Measurements from ENCODE around the gene FNBP1L. TPM values are rescaled to one million over a fixed set of nuclear protein-coding genes. Genes with fewer than 3 reads are reported as not detected.
"Not testable (repeated sequence)": the region's sequence is repeated elsewhere in the genome, so short reads cannot be mapped to it uniquely, and the experiment has no call there.

FNBP1L gene
- total RNA-seq, 1 donor from 2014 or later, result 9.2 TPM

GRCh38 chr1:93525431-93525830, 77.5 kb downstream of the FNBP1L start:
- ATAC-seq (no peak), DNase-seq (ENCODE audit: low spot score) (no peak)

- ATAC-seq, result no peak
- no peak for DNase-seq (ENCODE audit: low spot score)
Measured at GRCh38 chr1:93526431-93526830, 78.5 kb downstream of the FNBP1L start.

DNA sequence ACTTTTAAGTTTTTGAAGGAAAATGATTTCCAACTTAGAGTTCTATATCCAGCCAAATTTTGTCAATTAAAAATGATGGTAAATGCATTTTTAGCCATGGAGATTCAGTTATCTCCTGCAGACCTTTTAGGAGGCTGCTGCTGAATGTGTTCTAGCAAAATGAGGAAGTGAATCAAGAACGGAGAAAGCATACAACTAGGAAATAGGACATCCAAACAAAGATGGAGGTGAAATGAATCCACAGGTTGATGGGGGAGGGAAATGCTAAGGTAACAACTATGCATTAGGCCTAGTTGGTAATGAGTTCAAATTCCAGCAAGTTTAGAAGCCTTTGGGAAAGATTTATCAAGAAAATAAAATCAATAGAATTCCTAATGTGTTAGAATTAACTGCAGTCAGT, 80.5 kb downstream of the FNBP1L start:
- ATAC-seq (no peak), DNase-seq (ENCODE audit: low spot score) (no peak)

DNA sequence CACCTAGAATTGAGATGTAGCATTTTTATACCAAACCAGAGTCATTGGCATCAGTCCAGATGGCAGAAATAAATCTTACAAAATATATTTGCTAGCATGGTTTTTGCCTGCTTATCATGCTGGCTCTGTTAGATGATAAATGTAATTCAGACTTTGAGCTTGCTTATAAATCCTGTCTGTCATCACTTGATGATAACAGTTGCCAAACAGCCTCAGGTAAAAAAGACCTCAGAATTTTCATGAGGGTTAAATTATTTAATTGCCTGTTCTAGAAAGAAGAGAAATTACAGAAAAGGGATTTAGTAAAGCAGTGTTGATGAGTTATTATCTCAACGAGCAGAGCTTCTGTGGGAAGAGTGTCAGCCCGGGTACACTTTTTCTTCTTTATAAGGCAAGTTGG, 83.3 kb downstream of the FNBP1L start:
- ATAC-seq, result peak; percentile 77

DNA sequence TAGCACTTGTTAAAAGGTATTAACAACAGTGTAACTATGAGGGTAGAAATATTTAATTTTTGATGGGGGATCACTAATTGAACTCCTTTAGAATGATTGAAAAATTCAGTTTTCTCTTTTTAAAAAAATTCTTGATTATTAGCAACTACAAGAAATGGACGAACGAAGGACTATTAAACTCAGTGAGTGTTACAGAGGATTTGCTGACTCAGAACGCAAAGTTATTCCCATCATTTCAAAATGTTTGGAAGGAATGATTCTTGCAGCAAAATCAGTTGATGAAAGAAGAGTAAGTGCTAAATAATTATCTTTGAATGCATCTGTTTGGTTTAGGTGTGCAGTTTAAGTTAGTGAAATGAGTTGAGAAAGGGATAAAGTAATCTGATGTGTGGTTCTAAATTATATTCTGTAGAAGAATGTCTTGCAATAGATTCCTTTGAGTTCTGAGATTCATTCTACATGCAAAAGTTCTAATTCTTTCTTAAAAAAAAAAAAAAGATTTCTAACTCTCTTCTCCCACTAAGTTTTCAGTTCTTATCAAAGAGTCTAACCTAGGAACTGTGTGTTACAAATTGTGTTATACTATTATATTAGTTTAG, 85.0 kb downstream of the FNBP1L start:
- no peak for ATAC-seq
- DNase-seq (ENCODE audit: low spot score), result no peak

More for the DNA sequence above, 83.3 kb downstream of the FNBP1L start:
- no peak for DNase-seq (ENCODE audit: low spot score)

GRCh38 chr1:93533677-93534076, 85.8 kb downstream of the FNBP1L start:
- DNase-seq (ENCODE audit: low spot score) (no peak), ATAC-seq (no peak)

- ATAC-seq, result no peak
- DNase-seq (ENCODE audit: low spot score), result no peak
Measured at GRCh38 chr1:93537396-93537795, 89.5 kb downstream of the FNBP1L start.

- ATAC-seq (no peak), DNase-seq (ENCODE audit: low spot score) (no peak)
Measured at GRCh38 chr1:93537924-93538323, 90.0 kb downstream of the FNBP1L start.

DNA sequence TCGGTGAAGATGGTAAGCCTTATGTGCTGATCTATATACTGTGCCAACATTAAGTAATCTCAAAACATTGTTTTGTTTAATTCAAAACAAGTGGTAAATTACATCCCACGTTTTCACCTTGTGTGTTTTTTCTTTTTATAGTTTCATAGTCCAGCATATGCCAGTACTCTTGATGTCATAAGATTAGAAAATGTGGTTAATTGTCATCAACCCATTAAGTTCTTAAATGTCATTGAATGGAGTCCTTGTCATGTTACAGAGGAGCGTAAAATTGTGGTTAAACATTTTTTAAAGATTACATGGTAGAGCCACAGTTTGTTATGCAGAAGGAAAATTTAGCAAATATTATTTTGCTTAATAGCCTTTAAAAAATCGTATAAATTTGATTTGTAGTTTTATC, 93.1 kb downstream of the FNBP1L start:
- DNase-seq (ENCODE audit: low spot score) (no peak), ATAC-seq (no peak)

GRCh38 chr1:93542398-93542797, 94.5 kb downstream of the FNBP1L start:
- ATAC-seq, result no peak
- no peak for DNase-seq (ENCODE audit: low spot score)

- DNase-seq (ENCODE audit: low spot score) (no peak), ATAC-seq (no peak)
Measured at GRCh38 chr1:93546162-93546863, 98.4 kb downstream of the FNBP1L start.

DNA sequence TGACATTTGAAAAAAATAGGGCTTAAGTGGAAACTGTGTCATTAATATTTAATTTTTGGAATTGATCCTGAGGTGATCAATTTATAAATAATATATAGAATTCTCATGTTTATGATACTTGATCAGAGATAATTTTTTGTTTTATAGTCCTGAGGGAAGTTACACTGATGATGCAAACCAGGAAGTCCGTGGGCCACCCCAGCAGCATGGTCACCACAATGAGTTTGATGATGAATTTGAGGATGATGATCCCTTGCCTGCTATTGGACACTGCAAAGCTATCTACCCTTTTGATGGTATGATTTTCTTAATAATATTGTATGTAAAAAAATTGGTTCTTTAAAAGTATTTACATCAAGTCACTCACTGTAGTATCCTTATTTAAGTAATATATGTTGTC, 101.2 kb downstream of the FNBP1L start:
- DNase-seq (ENCODE audit: low spot score), result no peak

DNA sequence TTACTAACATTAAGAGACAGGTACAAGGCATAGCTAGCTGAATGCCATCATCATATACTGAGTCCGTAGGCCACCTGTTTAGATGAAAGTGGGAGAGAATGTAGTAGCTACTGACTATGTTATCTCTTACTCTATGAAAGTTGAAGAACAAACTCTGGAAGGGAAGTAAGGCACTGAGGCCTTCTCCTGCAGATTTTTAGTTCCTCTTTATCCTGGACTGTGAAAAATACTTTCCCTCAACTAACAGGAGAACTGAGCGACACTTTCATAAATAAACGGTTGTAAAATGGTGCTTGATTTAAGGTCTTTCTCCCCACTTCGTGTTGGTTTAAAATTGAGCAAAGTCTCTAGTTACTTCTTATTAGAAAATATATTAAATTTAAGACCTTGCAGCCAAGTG, 101.9 kb downstream of the FNBP1L start:
- DNase-seq (ENCODE audit: low spot score), result no peak

More for the DNA sequence above, 101.2 kb downstream of the FNBP1L start:
- no peak for ATAC-seq

DNA sequence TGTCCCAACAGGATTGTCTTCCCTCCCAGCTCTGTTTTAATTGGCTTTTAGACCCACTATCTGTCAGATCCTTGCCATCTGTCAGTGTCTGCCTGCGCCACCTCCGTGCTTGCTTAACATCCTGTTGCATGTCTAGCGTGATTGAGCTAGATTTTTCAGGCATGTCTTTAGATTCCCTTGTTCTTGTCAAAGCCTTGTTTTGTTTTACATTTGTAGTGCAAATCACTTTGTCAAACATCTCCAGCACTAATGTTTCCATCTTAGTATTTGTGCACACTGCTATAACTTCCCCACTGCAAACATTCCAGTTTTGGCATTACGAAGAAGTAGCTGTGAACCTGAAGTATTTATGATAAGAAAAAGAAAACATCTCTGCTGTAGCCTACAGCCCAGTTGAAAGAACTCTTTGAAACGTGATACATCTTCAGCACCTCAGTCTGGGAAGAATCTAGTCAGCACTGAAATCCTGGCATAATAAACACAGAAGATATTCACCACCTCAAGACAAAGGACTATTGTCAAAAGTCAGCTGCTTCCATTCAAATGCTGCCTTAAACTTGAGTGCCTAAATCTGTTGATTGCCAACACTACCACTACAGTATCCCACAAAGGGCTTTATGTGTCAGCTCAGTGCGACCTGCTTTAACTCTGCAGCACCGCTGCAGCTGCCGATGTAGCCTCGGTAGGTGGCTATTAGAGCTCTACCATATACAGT, 105.0 kb downstream of the FNBP1L start:
- no peak for DNase-seq (ENCODE audit: low spot score)

More for the DNA sequence above, 101.9 kb downstream of the FNBP1L start:
- no peak for ATAC-seq

DNA sequence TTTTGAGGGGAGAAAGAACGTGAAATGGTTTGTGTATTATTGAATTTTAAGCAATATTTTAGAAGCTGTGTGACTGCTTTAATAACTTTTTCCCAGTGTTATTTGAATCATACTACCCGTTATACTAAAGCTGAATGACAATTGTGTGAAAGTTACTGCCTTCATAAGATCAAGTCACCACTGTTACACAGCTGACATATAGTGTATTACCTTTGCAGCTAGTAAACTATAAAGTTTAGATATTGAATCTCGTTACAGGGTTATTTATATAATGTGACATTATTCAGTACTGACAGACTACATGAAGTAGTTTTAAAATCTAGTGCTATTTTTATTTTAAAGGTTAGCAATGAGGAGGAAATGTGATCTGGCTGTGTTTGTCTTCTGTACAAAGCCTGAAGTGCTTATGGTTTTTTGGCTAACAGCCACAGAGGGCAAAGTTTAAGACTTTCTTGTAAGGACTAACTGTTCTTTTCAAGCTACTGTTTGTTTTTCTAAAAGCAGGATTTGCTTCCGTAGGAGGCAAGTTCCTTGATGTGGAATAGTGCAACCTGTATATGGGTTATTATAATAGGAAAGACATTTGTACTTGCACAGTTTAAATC, 106.1 kb downstream of the FNBP1L start:
- not testable (repeated sequence) for DNase-seq (ENCODE audit: low spot score)
- ATAC-seq, result peak; percentile 52

More for the DNA sequence above, 105.0 kb downstream of the FNBP1L start:
- ATAC-seq, result no peak

DNA sequence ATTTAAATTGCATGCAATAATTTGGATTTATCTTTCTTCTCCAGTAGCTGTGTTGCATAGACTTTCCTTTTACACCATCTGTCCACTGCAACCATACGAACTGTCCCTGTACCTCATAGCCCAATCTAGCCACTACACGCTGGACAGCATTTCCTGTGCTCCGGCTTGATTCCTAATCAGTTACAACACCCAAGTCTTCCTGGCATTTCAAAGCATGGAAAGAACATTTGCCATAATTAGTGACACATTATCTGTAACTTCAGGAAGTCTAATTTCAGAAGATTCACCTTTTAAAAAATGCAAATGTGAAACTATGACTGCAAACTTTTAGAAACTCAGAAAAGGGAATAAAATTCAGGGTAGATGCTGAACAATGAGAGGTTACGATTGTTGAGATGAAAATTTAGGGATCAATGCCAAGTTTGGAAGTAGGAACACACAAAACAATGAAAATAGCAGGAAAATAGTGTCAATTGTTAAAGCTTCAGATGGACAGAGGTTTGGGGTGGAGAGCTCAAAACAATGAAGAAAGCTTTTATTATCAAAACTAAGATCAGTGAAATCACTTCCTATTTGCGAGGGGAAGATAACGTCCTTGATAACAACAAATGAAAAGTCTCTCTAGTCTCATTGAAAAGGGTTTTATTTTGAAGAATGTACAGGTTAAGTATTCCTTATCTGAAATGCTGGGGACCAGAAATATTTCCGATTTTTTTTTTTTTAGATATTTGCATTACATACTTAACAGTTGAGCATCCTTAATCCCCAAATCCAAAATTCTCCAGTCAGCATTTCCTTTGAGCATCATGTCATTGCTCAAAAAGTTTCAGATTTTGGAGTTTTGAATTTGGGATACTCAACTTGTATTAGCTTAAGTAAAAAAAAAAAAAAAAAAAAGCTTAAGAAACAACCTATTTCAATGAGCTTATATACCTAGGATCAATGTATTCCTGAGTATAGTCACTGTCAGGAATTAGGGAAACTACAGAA, 107.3 kb downstream of the FNBP1L start:
- ATAC-seq, result peak; percentile 53
- DNase-seq (ENCODE audit: low spot score), result no peak

GRCh38 chr1:93556291-93556690, 108.4 kb downstream of the FNBP1L start:
- ATAC-seq (no peak), DNase-seq (ENCODE audit: low spot score) (no peak)

- ATAC-seq (no peak), DNase-seq (ENCODE audit: low spot score) (no peak)
Measured at GRCh38 chr1:93559045-93559444, 111.1 kb downstream of the FNBP1L start.

GRCh38 chr1:93559695-93560094, 111.8 kb downstream of the FNBP1L start:
- no peak for ATAC-seq

DNA sequence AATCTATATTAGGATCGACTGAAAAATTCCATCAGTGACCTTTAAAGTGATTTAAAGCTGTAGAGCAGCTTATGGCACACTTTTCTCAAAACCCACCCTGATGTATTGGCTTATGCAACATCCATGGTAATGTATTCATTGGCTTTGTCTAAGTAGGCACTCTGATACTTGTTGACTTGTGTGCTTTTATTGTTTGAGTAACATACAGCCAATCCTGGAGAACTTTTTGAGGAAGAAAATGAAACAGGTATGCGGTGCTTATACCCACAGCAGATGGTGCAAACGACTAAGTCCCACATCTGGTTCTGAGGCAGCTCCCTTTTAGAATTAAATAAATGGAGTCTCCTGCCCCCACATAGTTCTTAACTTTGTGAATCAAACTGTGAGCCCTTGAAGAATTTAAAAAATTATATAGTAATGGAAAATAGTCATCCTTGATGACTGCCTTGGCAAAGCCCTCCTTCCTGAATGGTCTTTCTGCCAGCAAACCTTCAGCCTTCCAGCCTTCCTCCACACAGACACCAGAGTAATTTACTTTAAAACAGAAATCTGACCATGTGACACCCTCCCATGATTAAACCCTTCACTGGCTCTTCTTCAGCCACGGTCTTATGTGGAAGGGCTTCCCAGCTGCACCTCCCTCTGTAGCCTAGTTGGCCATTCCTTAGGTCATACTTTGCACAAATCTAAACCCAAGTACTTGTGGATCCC, 117.7 kb downstream of the FNBP1L start:
- no peak for DNase-seq (ENCODE audit: low spot score)
- ATAC-seq, result no peak

More at GRCh38 chr1:93559695-93560094, 111.8 kb downstream of the FNBP1L start:
- DNase-seq (ENCODE audit: low spot score), result no peak
